GM21576 (cell line): ENCODE results near the gene OR1K1.
"Not testable (repeated sequence)": the region's sequence is repeated elsewhere in the genome, so short reads cannot be mapped to it uniquely, and the experiment has no call there.

ENCODE experiments used
- ATAC-seq: cut with Tn5 transposase; IDR thresholded peaks from one replicate; pipeline ENCODE4 v1.9.1; 2021; ENCODE audit warnings: mild to moderate bottlenecking, moderate library complexity; ENCODE audit not compliant: unreplicated experiment

OR1K1 gene

DNA sequence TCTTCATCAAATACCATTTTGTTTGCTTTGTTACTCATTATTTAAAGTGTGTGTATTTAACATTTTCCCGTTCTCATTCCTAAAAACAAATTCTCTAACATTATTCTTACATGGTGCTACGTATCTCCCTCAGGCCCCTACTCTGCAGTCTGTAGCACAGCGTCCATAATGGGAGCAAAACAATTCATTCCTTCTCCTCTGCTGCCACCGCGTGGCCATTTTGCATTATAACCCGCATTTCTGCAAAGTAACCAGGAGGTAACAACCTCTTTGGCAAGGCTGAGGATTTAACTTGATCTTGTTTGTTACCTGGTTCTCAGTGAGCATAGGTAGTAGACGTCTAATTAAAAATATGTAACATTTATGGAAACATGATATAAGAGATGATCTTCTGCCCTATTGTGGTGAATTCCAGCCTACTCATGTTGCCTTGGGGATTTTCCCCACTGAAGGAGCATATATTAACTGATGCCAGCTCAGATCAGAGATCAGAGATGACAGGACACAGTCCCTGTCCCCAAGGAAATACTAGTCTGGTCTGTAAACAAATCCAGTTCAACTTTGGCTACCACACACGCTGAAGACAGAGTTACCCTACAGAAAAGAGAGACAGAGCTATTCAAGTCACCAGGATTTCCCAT lies 10.5 kb downstream of the OR1K1 start:
- peak; percentile 86 for ATAC-seq

DNA sequence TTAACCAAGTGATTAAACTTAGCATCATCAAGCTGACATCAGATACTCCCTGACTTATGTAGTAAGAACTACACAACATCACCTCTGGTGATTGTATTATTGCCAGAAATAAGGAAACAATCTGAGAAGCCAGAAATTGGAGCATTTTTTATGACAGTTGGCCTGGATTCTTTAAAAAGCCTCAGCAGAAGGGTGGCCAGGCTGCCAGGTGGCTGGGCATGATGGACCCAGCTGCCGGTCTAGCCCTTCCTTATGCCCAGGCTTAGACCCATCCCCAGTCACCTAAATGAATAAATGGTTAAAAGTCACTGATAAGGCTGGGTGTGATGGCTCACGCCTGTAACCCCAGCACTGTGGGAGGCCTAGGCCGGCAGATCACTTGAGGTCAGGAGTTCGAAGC lies 12.8 kb downstream of the OR1K1 start:
- no peak for ATAC-seq

DNA sequence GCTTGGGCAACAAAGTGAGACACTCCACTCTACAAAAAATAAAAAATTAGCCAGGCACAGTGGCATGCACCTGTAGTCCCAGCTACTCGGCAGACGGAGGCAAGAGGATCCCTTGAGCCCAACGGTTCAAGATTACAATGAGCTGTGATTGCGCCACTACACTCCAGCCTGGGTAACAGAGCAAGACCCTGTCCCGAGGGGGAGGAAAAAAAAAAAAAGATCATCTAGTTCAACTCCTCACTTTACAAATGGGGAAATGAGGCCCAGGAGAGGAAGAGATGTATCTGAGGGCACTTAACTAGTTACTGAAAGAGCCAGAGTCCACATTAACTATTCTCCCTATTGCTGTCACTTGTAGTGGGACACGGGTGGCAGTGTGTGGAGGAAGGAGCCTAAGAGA lies 14.6 kb downstream of the OR1K1 start:
- no peak for ATAC-seq

DNA sequence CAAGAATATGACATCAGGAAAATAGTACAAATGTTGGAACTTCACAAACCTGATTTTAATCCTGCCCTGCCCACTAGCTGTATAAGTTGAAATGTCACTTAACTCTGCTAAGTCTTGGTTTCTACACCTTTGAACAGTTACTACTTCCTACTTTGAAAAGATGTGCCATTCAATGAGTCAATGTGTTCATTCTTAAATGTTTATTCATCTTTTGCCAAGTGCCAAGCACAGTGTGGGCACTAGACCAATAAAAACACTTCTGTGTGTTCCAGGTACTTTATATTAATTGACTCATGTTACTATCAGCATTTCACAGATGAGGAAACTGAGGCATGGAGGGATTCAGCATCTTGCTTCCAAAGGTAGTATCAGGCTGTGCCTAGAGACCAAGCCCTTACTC lies 15.6 kb downstream of the OR1K1 start:
- no peak for ATAC-seq

DNA sequence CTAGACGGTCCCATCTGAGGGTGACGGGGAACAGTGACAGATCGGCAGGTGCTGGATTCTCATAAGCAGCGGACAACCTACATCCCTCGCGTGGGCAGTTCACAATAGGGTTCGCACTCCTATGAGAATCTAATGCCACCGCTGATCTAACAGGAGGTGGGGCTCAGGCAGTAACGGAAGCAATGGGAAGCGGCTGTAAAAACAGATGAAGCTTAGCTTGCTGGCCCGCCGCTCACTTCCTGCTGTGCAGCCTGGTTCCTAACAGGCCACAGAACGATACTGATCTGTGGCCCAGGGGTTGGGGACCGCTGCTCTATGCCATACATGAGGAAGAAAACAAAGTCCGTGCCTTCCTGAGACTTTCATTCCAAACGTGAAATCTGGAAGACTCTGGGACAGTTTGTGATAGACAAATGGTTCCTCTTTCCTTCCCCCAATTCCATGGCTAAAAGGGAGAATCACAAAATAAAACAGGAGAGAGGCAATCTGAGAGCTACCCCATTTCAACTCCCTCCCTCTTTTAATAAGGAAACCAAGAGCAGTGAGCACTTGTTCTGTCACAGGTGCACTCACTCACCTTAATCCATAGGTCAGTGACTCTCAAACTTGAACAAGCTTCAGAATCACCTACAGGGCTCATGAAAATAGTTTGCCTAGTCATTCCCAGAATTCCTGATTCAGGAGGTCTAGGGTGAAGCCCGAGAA lies 16.4 kb downstream of the OR1K1 start:
- ATAC-seq = no peak

DNA sequence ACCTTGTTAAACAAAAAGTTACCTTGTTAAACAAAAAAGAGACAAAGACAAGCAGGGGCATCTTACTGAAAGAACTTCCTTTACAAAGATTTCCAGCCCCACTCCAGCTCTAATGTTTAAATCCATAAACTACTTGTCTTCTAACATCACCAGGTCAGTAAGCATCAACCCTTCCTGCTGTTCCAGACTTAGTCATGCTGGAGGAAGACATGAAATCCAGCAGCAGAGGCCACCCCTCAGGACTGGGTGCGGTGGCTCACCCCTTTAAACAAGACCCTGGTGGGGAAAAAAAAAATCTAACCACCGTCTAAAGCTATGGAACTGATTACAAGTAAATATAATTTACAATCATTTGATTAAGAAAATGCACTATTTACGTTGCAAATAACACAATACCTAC lies 19.4 kb downstream of the OR1K1 start:
- no peak for ATAC-seq

DNA sequence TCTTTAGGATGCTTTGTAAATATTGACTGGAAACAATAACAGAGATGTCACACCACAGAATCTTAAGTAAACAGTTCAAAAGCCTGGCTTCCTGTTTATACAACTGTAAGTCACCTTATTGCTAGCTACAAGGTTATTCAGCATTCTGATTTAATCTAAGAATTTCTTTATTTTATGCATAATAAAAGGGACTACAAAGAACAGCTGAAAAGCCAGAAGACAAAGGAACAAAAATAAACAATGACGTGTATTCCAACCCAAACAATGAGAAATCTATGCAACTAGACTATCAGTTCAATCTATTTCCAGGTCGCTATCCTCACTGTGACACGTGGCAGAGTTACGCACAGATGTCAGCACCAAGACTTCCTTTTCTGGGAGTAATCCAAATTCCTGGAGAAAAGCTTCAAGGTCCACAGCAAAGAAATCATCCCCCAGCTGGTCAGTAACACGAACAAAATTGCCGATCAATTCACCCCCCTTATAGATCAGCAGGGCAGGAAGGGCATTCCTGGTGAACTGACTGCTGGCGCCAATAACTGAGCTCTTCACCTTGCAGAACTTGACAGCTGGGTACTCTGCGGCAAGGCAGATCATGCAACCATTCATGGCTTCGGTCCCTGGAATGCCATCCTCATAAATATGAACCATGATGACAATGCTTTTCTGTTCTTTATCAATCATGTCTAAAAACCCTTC lies 20.0 kb downstream of the OR1K1 start:
- no peak for ATAC-seq

DNA sequence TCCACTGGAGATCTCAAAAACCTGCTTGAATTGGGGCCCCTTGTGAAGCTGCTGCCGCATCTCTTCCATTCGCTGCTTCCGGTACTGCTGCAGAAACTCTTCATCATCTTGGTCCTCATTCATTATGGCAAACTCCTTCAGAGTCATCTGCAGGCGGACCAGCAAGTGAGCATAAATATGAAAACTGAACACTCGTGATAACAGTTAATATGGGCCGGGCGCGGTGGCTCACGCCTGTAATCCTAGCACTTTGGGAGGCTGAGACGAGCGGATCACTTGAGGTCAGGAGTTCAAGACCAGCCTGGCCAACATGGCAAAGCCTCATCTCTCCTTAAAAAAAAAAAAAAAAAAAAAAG lies 20.5 kb downstream of the OR1K1 start:
- ATAC-seq = no peak

DNA sequence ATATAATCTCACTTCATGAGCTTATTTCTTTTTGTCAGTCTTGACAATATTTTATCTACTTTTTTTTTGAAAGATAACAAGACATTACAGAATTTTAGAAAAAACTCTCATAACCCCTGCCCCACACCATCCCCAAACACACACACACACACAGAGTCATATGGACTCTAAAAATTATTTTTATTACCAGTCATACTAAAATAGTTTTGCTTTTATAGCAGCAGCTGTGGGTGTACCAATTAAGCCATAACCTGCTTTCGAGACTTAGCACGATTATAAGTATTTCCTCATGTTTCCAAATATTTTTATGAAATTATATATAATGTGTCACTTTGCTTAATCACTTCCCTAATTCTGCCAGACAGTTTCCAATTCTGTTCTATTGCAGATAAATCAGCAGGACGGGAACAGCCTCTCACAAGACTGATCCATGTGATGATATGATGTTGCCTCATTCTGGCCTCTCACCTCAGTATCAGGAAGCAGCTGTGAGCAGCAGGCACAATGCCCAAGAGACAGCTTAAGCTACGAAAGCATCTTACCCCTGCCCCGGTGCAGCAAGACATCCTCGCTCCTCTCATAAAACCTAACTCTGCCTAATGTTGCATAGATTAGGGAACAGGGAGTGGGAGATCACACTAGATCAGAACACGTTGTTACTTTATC lies 21.5 kb downstream of the OR1K1 start:
- ATAC-seq = no peak

DNA sequence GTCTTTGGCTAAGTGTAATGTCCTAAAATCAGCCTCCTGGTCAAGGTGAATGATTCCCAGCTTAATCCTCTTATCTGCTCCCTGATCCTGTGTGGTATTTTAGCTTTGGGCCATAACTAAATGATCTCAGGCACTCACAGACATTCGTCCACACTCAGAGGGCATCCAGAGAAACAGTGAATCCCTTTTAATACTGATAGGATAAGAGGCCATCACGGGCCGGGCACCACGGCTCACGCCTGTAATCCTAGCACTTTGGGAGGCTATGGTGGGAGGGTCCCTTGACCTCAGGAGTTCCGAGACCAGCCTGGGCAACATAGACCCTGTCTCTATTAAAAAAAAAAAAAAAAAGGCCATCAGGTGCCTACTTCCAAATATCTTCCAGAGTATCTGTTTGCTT lies 22.1 kb downstream of the OR1K1 start:
- ATAC-seq = no peak

DNA sequence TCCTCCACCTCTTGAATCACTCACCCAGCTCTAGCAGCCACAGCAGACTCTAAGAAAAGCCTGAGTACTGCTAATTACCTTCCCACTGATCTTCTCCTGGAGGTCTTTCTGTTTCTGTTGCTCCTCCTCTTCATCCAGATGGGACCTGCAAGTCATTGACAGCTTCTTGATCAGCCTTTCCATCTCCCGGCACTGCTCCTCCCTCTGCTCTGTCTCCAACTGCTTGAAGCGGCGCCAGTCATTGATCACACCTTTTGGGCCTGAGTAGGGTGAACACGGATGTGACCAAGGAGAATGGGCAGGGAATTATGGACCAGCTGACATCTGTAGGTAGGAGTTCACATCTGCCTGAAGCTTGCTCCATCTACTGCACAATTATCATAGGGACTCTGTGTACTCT lies 23.0 kb downstream of the OR1K1 start:
- no peak for ATAC-seq

DNA sequence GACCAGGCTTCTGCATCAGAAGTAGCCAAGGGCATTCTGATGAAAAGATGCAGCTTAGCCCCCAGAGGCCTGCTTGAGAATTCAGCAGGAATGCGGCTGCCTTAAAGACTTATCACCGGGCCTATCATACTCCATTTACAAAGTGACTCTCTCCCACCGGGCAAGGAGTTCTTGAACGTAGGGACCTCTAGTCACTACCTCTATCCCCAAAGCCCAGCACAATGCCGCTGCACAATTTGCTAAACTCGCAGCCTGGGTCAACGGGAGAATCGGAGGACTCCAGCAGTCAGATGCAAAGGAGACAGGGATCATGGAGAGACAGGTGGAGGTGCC lies 27.8 kb downstream of the OR1K1 start:
- ATAC-seq = peak; percentile 4

DNA sequence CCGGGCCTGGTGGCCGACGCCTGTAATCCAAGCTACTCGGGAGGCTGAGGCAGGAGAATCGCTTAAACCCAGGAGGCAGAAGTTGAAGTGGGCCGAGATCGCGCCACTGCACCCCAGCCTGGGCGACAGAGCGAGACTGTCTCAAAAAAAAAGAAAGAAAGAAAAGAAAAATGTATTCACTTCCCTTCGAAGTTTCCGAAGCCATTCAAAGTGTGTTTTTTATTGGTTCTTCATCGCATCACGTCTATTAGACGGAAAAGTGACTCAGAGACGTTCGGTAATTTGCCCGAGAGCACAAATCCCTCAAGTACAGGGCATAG lies 29.0 kb downstream of the OR1K1 start:
- ATAC-seq = not testable (repeated sequence)

DNA sequence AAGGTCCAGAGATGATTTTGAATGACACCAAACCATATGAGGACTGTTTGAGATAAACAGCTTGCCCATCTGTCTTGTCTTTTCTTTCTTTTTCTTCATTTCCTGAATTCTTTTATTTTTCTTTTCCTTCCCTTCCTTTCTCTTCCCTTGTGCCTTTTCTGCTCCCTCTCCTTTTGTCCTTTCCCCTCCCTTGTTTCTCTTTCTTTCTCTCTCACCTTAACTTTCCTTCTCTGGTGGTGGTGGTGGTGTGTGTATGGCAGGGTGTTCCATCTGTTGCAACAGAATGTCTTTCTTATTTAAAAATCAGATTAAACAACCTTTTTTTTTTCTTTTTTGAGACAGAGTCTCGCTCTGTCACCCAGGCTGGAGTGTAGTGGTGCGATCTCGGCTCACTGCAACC lies 32.3 kb downstream of the OR1K1 start:
- no peak for ATAC-seq

DNA sequence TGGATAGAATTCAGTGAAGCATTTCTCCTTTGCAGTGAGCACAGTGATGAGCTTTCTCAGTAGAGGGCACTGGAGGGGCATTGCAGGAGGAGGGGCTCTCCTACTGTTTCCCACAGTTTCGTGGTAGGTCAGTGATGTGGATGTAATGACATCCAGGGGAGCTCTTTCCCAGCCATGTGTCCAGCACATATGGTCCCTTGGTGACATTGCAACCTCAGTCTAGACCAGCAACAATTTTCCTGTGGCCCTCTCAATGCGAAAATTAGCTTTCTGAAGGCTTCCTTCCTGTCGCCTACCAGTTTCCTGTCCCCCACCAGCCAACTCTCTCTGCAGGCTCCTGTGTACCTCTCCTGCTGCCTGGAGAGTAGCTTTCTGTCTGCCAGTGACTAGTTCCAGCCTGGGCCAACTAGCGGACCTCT lies 35.4 kb downstream of the OR1K1 start:
- ATAC-seq = no peak

DNA sequence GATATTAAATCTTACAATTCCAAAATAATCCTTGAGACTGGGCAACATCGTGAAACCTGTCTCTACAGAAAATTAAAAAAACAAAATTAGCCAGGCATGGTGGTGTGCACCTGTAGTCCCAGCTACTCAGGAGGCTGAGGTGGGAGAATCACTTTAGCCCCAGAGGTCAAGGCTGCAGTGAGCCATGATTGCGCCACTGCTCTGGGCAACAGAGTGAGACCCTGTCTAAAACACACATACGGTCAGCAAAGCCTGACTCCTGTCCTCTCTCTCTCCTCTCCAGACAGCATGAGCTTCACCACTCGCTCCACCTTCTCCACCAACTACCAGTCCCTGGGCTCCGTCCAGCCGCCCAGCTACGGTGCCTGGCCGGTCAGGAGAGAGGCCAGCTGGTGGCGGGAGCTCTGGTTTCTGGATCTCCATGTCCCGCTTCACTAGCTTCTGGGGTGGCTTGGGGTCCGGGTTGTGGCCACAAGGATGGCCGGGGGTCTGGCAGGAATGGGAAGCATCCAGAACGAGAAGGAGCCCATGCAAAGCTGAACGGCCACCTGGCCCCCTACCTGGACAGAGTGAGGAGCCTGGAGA lies 37.4 kb downstream of the OR1K1 start:
- no peak for ATAC-seq

DNA sequence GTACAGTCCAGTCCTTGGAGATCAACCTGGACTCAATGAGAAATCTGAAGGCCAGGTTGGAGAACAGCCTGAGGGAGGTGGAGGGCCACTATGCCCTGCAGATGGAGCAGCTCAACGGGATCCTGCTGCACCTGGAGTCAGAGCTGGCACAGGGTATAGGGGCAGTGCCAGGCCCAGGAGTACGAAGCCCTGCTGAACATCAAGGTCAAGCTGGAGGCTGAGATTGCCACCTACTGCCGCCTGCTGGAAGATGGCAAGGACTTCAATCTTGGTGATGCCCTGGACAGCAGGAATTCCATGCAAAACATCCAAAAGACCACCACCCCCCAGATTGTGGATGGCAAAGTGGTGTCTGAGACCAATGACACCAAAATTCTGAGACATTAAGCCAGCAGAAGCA lies 38.5 kb downstream of the OR1K1 start:
- ATAC-seq = not testable (repeated sequence)

DNA sequence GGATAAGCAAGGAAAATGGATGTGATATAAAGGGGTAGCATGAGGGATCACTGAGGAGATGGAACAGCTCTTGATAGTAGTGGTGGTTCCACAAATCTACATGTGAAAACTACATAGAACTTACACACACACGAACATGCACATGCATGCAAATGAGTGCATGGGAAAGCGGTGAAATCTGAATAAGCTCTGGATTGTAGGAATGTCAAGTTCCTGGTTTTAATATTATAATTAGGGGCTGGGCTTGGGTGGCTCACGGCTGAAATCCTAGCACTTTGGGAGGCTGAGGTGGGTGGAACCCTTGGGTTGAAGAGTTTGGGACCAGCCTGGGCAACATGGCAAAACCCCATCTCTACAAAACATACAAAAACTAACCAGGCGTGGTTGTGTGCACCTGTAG lies 41.6 kb downstream of the OR1K1 start:
- no peak for ATAC-seq

DNA sequence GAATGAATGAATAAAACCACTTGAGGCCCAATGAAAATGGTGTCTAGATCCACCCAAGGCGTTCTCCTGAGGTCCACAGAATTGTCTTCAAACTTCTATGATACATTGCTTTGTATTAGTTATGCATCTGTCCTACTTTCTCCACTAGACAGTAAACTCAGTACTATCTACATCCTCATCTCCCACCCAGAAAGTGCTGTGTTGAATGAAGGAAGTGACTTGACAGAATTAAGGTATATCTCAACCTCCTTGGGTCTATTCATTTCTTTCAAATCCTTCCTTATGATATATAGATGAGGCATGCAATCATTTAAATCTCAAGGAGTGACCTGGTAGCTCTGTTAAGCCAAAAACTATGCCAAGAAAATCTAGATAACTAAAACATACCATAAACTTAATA lies 44.2 kb downstream of the OR1K1 start:
- ATAC-seq = no peak

DNA sequence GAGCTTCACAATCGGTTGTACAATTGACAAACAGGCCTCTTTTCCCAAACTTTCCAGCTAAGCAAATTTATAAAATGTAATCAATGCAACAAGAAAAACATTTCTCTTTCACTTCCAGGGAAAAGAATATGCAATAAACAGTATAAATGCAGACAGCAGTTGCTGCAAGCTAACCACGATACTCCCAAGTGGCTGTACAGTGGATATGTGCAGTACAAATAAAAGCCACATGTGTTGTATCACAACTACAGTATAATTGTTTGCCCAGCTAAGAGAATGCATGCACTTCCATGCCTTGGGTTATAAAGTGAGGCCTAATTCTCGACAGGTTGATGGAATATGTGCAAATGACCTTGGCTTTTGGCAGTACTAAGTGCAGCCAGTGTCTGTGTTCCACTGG lies 45.2 kb downstream of the OR1K1 start:
- ATAC-seq = no peak

DNA sequence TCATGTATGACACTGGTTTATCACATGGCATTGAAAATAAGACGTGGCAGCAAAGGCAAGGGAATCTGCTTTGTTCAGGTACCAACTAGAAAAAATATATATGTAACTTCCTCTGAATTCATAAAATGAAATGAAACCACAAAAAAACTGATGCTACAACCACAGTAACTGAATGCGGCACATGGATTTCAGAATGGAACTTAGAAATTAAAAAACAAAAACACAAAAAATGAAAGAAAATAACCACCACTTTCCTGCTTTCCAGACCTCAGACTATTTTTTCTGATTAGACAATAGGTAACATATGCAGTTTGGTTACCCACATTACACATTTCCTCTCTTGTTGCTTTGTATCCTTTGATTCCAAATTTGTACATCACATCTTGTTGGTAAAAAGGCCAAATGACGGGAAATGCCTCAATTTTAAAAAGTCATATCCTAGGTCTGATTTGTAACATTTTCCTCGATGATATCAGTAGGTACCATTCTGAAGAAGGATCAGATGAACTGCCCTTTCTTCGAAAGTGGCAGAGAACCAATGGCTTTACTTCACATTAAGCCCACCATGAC lies 46.5 kb downstream of the OR1K1 start:
- ATAC-seq = no peak
